Liver (tissue), 9 donors: ENCODE data around the gene RTN4RL1. TPM values are rescaled to one million over a fixed set of nuclear protein-coding genes. Genes with fewer than 3 reads are reported as not detected.

ENCODE experiments used
- DNase-seq: peaks from one replicate; pipeline ENCODE4 v3.0.0-alpha.2; 2017; ENCODE audit warnings: low spot score
- H3K27ac ChIP-seq, 2 donors: one replicate each; pipeline ENCODE4 v1.7.0; 2013; ENCODE audit warnings: inconsistent platforms in 2 of 2, low read length in 2 of 2, control low read depth in 1 of 2, low read depth in 1 of 2, mild to moderate bottlenecking in 1 of 2
- H3K27me3 ChIP-seq, 4 donors: one replicate each; pipeline versions ENCODE4 v1.6.1 to v1.7.0; 2013; ENCODE audit warnings: low read length in 3 of 4, inconsistent platforms in 1 of 4, mild to moderate bottlenecking in 1 of 4, moderate library complexity in 1 of 4; ENCODE audit not compliant: control insufficient read depth in 4 of 4, insufficient read depth in 4 of 4
- H3K36me3 ChIP-seq, 4 donors: one replicate each; pipeline versions ENCODE4 v1.6.1 to v1.7.0; 2013; ENCODE audit warnings: low read length in 3 of 4, mild to moderate bottlenecking in 3 of 4, low read depth in 1 of 4, moderate library complexity in 1 of 4; ENCODE audit not compliant: control insufficient read depth in 4 of 4, insufficient read depth in 3 of 4
- H3K4me1 ChIP-seq, 4 donors: one replicate each; pipeline versions ENCODE4 v1.6.1 to v1.7.0; 2013; ENCODE audit warnings: low read length in 3 of 4, mild to moderate bottlenecking in 3 of 4, moderate library complexity in 1 of 4; ENCODE audit not compliant: control insufficient read depth in 4 of 4, insufficient read depth in 4 of 4
- H3K4me3 ChIP-seq, 3 donors: one replicate each; pipeline versions ENCODE4 v1.6.1 to v1.7.0; 2013; ENCODE audit warnings: low read length in 3 of 3, control low read depth in 1 of 3, low read depth in 1 of 3, mild to moderate bottlenecking in 1 of 3
- H3K9ac ChIP-seq, 2 donors: one replicate each; pipeline ENCODE4 v1.7.0; 2013; ENCODE audit warnings: low read length in 2 of 2, mild to moderate bottlenecking in 2 of 2, moderate library complexity in 2 of 2, control low read depth in 1 of 2, low read depth in 1 of 2
- H3K9me3 ChIP-seq, 4 donors: one replicate each; pipeline versions ENCODE4 v1.6.1 to v1.7.0; 2013; ENCODE audit warnings: low read length in 3 of 4; ENCODE audit not compliant: control insufficient read depth in 4 of 4
- CTCF ChIP-seq: fragments of 150-350 bp; IDR thresholded peaks from 2 replicates; pipeline ENCODE4 v1.5.1; 2017; ENCODE audit warnings: improper control_type of control experiment, low read depth, low read length; ENCODE audit not compliant: missing input control
- EGR1 ChIP-seq, 2 donors: IDR thresholded peaks; 2 replicates each; pipeline ENCODE4 v1.6.1; 2016 to 2018; ENCODE audit warnings: antibody characterized with exemption in 2 of 2, low read depth in 2 of 2
- FOXA2 ChIP-seq: IDR thresholded peaks from 2 replicates; pipeline ENCODE4 v1.6.1; 2016; ENCODE audit warnings: antibody characterized with exemption
- GABPA ChIP-seq, 2 donors: IDR thresholded peaks in 1 of 2; conservative IDR thresholded peaks in 1 of 2; 2 replicates each; pipeline ENCODE4 v1.6.1; 2016; ENCODE audit warnings: antibody characterized with exemption in 2 of 2, mild to moderate bottlenecking in 1 of 2, moderate library complexity in 1 of 2
- HNF4A ChIP-seq, 2 donors: conservative IDR thresholded peaks; 2 replicates each; pipeline ENCODE4 v1.6.1; 2016; ENCODE audit warnings: antibody characterized with exemption in 2 of 2, mild to moderate bottlenecking in 2 of 2
- NR2F2 ChIP-seq: IDR thresholded peaks from 2 replicates; pipeline ENCODE4 v1.6.1; 2016; ENCODE audit warnings: antibody characterized with exemption
- RAD21 ChIP-seq, 2 donors: IDR thresholded peaks; 2 replicates each; pipeline ENCODE4 v1.6.1; 2016; ENCODE audit warnings: antibody characterized with exemption in 2 of 2, mild to moderate bottlenecking in 2 of 2
- REST ChIP-seq: IDR thresholded peaks from 2 replicates; pipeline ENCODE4 v1.6.1; 2016; ENCODE audit warnings: antibody characterized with exemption, mild to moderate bottlenecking
- RXRA ChIP-seq, 2 donors: IDR thresholded peaks; 2 replicates each; pipeline ENCODE4 v1.6.1; 2017 to 2018; ENCODE audit warnings: antibody characterized with exemption in 2 of 2, mild to moderate bottlenecking in 1 of 2
- ZBTB33 ChIP-seq: IDR thresholded peaks from 2 replicates; pipeline ENCODE4 v1.6.1; 2016; ENCODE audit warnings: antibody characterized with exemption
- WGBS: extraction: QIAGEN DNeasy Blood & Tissue Kit; methylation state at CpG from one replicate; pipeline ENCODE4 v1.1.7; 2013; 5-methylcytosine and 5-hydroxymethylcytosine counted together
- polyA plus RNA-seq, 2 donors: library from polyadenylated mRNA; stranded (reverse) in 1 of 2; unstranded in 1 of 2; fragments of 200-250 nt in 1 of 2; fragments of >200 nt in 1 of 2; fragmentation: Nextera tagmentation in 1 of 2; extraction: Ambion mirVana in 1 of 2; gene quantifications; one replicate each; pipeline versions ENCODE4 v1.2.1 to v1.2.3, GENCODE V29; 2013 to 2015
- total RNA-seq, 2 donors: library from RNA; depleted of rRNA; stranded (reverse); fragments of >200 nt; gene quantifications; one replicate each; pipeline ENCODE4 v1.2.3, GENCODE V29; 2014
- donor health status: healthy.
- donor health status: healthy.
- donor health status: healthy.
- donor health status: healthy.
- donor health status: healthy.

Gene RTN4RL1
- total and polyA plus RNA-seq, 4 donors: 0.04 to 5.4 (median 1.2) TPM

- TF ChIP-seq ZBTB33 (no peak), NR2F2 (no peak), FOXA2 (no peak), RAD21 (IDR thresholded peaks at IDR 0.05) (no peak), REST (no peak), RXRA (IDR thresholded peaks at IDR 0.05) (no peak), EGR1 (IDR thresholded peaks at IDR 0.05; ENCODE audit: low read depth in 2 of 2) (no peak)
- Histone ChIP-seq H3K4me1 (peaks cover 32 to 83% (median 60%) of the 10 kb centered on the region in 4 donors), H3K9ac (no peak overlapping the region), H3K27ac (no peak overlapping the region), H3K4me3 (no peak overlapping the region), H3K9me3 (no peaks in the 10 kb centered on the region), H3K27me3 (no peaks in the 10 kb centered on the region), H3K36me3 (no peaks in the 10 kb centered on the region)
- no peak for DNase-seq
- 95% methylated on average over 13 of the region's 13 CpGs for WGBS
Observed at GRCh38 chr17:2003525-2003924, 21.6 kb downstream of the RTN4RL1 start.

GRCh38 chr17:2002767-2003329, 22.3 kb downstream of the RTN4RL1 start:
- Histone ChIP-seq H3K27me3 (no peaks in the 10 kb centered on the region), H3K36me3 (no peaks in the 10 kb centered on the region), H3K9ac (no peak overlapping the region), H3K4me1 (peaks cover 33 to 81% (median 59%) of the 10 kb centered on the region in 4 donors), H3K4me3 (no peak overlapping the region), H3K27ac (peak overlapping the region; percentile 60 to 66), H3K9me3 (no peaks in the 10 kb centered on the region)
- no peak for DNase-seq
- TF ChIP-seq GABPA (IDR thresholded peaks at IDR 0.05 in 1 of 2, conservative IDR thresholded peaks at IDR 0.05 in 1 of 2) (no peak), HNF4A (conservative IDR thresholded peaks at IDR 0.05) (peak in 1 of 2 donors; percentile 7), CTCF (no peak), RXRA (IDR thresholded peaks at IDR 0.05) (peak in 1 of 2 donors; percentile 28)
- WGBS: 44% methylated on average over 16 of the region's 16 CpGs
